Neuronal stem cell (in vitro differentiated cells): ENCODE results near the gene TEPSIN.

Source experiments
- DNase-seq: peaks from one replicate; pipeline ENCODE4 v3.0.0-alpha.2; 2013; ENCODE audit warnings: low spot score
- H2AFZ ChIP-seq: one replicate; pipeline ENCODE4 v1.6.1; 2013; ENCODE audit warnings: mild to moderate bottlenecking, low read length, inconsistent platforms
- H2AK5ac ChIP-seq: 2 replicates; pipeline ENCODE4 v1.6.1; 2013; ENCODE audit warnings: low read depth, mild to moderate bottlenecking, inconsistent platforms, low read length, moderate library complexity, mixed read lengths
- H2BK120ac ChIP-seq: 2 replicates; pipeline ENCODE4 v1.6.1; 2013; ENCODE audit warnings: low read depth, mild to moderate bottlenecking, inconsistent platforms, low read length, moderate library complexity, mixed read lengths
- H2BK12ac ChIP-seq: one replicate; pipeline ENCODE4 v1.6.1; 2013; ENCODE audit warnings: low read length, inconsistent platforms
- H2BK15ac ChIP-seq: 2 replicates; pipeline ENCODE4 v1.6.1; 2013; ENCODE audit warnings: mild to moderate bottlenecking, low read length, inconsistent platforms, mixed read lengths
- H2BK5ac ChIP-seq: one replicate; pipeline ENCODE4 v1.6.1; 2013; ENCODE audit warnings: inconsistent platforms, mild to moderate bottlenecking, low read length, moderate library complexity
- H3K14ac ChIP-seq: one replicate; pipeline ENCODE4 v1.6.1; 2013; ENCODE audit warnings: low read length, inconsistent platforms
- H3K18ac ChIP-seq: 2 replicates; pipeline ENCODE4 v1.6.1; 2013; ENCODE audit warnings: low read length, inconsistent platforms
- H3K23ac ChIP-seq: 2 replicates; pipeline ENCODE4 v1.6.1; 2013; ENCODE audit warnings: low read depth, mild to moderate bottlenecking, mixed read lengths, low read length, inconsistent platforms; ENCODE audit not compliant: poor library complexity
- H3K27ac ChIP-seq: replicated peaks from 3 replicates; pipeline ENCODE4 v1.5.1; 2013; ENCODE audit warnings: low read length, inconsistent platforms
- H3K27me3 ChIP-seq, 3 experiments: 2 replicates each; pipeline ENCODE4 v1.6.1; 2013; ENCODE audit warnings: low read length in 3 of 3, mild to moderate bottlenecking in 2 of 3, inconsistent platforms in 1 of 3, low read depth in 1 of 3, mixed read lengths in 1 of 3, moderate library complexity in 1 of 3; ENCODE audit not compliant: control insufficient read depth in 3 of 3, insufficient read depth in 3 of 3
- H3K36me3 ChIP-seq, 2 donors: replicated peaks in 1 of 2; 2 replicates each; pipeline ENCODE4 v1.6.1; 2013; ENCODE audit warnings: low read length in 2 of 2; ENCODE audit not compliant: control insufficient read depth in 2 of 2, insufficient read depth in 2 of 2
- H3K4ac ChIP-seq: 2 replicates; pipeline ENCODE4 v1.6.1; 2013; ENCODE audit warnings: inconsistent platforms, mild to moderate bottlenecking, low read length, moderate library complexity
- H3K4me1 ChIP-seq, 2 donors: 1 replicate in 1 of 2; 2 replicates in 1 of 2; pipeline ENCODE4 v1.6.1; 2013; ENCODE audit warnings: low read length in 2 of 2, low read depth in 1 of 2; ENCODE audit not compliant: control insufficient read depth in 2 of 2, insufficient read depth in 1 of 2
- H3K4me2 ChIP-seq: one replicate; pipeline ENCODE4 v1.6.1; 2013; ENCODE audit warnings: mild to moderate bottlenecking, low read length, inconsistent platforms; ENCODE audit not compliant: insufficient read depth, poor library complexity, severe bottlenecking
- H3K4me3 ChIP-seq, 2 donors: 2 replicates each; pipeline ENCODE4 v1.5.1; 2013; ENCODE audit warnings: low read length in 2 of 2, mild to moderate bottlenecking in 2 of 2, inconsistent platforms in 1 of 2, moderate library complexity in 1 of 2
- H3K79me1 ChIP-seq: one replicate; pipeline ENCODE4 v1.6.1; 2013; ENCODE audit warnings: low read depth, mild to moderate bottlenecking, inconsistent platforms, low read length, moderate library complexity
- H3K9ac ChIP-seq: one replicate; pipeline ENCODE4 v1.6.1; 2013; ENCODE audit warnings: mild to moderate bottlenecking, low read depth, low read length, inconsistent platforms; ENCODE audit not compliant: poor library complexity
- H3K9me3 ChIP-seq, 2 donors: replicated peaks in 1 of 2; 2 replicates each; pipeline versions ENCODE3 to v1.6.1; 2013; ENCODE audit warnings: low read length in 2 of 2, mild to moderate bottlenecking in 2 of 2, inconsistent platforms in 1 of 2, low read depth in 1 of 2, mixed read lengths in 1 of 2, moderate library complexity in 1 of 2; ENCODE audit not compliant: control insufficient read depth in 2 of 2, insufficient read depth in 1 of 2
- H4K8ac ChIP-seq: one replicate; pipeline ENCODE4 v1.6.1; 2013; ENCODE audit warnings: low read depth, mild to moderate bottlenecking, inconsistent platforms, low read length, moderate library complexity
- H4K91ac ChIP-seq: one replicate; pipeline ENCODE4 v1.6.1; 2013; ENCODE audit warnings: low read length, low read depth, mild to moderate bottlenecking, inconsistent platforms; ENCODE audit not compliant: poor library complexity
- WGBS, 2 donors: extraction: QIAGEN DNeasy Blood & Tissue Kit; methylation state at CpG; one replicate each; pipeline ENCODE4 v1.1.7; 2013; ENCODE audit warnings: missing lambda C conversion rate in 2 of 2, mixed read lengths in 1 of 2; ENCODE audit not compliant: insufficient read length in 2 of 2, insufficient replicate concordance in 1 of 2; ENCODE audit errors: extremely low coverage in 2 of 2; 5-methylcytosine and 5-hydroxymethylcytosine counted together

Gene TEPSIN

DNA sequence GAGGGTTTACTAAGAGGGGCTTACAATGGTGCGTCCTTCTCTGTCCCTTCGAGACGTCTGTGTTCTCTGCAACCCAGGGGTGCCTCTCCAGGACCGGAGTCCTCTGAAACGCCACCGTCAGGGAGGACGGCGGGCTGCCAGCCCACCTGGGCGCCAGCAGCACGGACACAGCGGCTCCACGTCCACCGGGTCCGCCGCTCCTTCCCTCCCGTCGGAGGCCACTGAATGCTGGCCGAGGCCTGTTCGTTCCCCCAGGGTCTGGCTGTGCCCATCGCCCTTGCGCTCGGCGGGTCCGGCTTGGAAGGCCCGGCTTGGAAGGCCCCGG, 403 bp downstream of the TEPSIN start:
- peak overlapping the region; percentile 94 for H3K9ac ChIP-seq
- H3K27me3 ChIP-seq: no peaks in the 10 kb centered on the region
- H2AK5ac ChIP-seq: no peak overlapping the region
- H3K9me3 ChIP-seq: peaks cover 0 to 1% of the 10 kb centered on the region in 2 donors
- no peak overlapping the region for H4K91ac ChIP-seq
- peak overlapping the region; percentile 93 for H2AFZ ChIP-seq
- WGBS, 2 donors: no CpG with 5 or more reads among the region's 26 CpGs
- peaks cover 10 to 18% of the 10 kb centered on the region in 2 donors for H3K36me3 ChIP-seq
- peak overlapping the region; percentile 90 to 97 for H3K4me3 ChIP-seq
- peak overlapping the region; percentile 94 for H3K14ac ChIP-seq
- no peak overlapping the region for H4K8ac ChIP-seq
- no peak overlapping the region for H3K27ac ChIP-seq
- H3K79me1 ChIP-seq: peaks cover 29% of the 10 kb centered on the region
- H3K18ac ChIP-seq: peak overlapping the region; percentile 91
- H3K4me2 ChIP-seq: peak overlapping the region; percentile 86
- H3K4me1 ChIP-seq: peaks cover 8 to 16% of the 10 kb centered on the region in 2 donors
- H2BK5ac ChIP-seq: no peak overlapping the region
- H3K23ac ChIP-seq: peak overlapping the region; percentile 89
- peak overlapping the region; percentile 93 for H3K4ac ChIP-seq
- DNase-seq: no peak
- H2BK120ac ChIP-seq: no peak overlapping the region
- peak overlapping the region; percentile 41 for H2BK12ac ChIP-seq
- H2BK15ac ChIP-seq: no peak overlapping the region

DNA sequence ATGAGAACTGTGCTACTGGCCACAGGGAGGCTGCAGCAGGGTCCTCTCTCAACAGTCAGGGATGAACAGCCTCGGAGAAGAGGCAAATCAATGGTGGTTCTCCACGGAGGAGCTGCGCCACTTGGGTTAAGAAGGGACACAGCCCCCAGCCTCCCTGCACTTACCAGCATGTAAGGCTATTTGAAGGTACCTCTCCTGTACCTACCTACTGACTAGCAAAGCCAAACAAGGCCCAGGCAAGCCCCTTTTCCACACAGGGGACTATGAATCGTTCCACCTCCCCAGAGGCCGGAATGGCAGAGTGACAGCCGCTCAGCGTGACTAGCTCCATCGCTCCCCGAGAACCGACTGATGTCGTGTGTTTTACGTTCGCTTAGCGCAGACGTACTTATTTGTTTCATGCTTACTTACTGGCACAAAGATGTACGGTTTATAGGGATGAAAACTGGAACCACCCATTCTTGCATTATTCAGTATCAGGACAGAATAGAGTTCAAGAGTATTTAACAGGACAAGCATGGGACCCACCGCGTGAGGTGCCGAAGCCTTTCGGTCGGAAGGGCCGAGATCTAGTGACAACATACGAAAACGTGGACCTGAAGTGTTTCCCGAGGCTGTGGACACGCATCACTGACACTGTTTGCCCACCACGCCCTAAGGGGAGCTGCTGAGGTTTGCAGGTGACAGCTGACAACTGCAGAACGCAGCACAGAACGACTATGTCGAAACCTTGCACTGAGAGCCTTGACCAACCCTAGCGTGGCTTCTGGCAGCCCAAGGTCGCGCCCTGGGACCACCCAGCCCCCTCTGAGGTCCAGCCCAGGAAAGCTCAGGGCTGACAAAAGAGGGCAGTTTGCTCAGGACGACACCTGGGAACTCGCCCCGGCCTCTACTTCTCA, 1.0 kb downstream of the TEPSIN start:
- Histone ChIP-seq H4K8ac (no peak overlapping the region), H2BK5ac (no peak overlapping the region), H3K4me1 (peaks cover 8 to 16% of the 10 kb centered on the region in 2 donors), H2AFZ (peak overlapping the region; percentile 93), H2BK15ac (no peak overlapping the region), H3K9me3 (peaks cover 0 to 1% of the 10 kb centered on the region in 2 donors), H4K91ac (no peak overlapping the region), H3K27ac (no peak overlapping the region), H3K27me3 (no peaks in the 10 kb centered on the region), H2AK5ac (no peak overlapping the region), H3K4ac (no peak overlapping the region), H3K18ac (no peak overlapping the region), H3K36me3 (peaks cover 10 to 18% of the 10 kb centered on the region in 2 donors), H3K4me2 (peak overlapping the region; percentile 86), H3K9ac (peak overlapping the region; percentile 76), H2BK120ac (no peak overlapping the region), H3K4me3 (peak overlapping the region; percentile 90 to 97), H3K79me1 (peaks cover 29% of the 10 kb centered on the region), H3K23ac (peak overlapping the region; percentile 40), H2BK12ac (no peak overlapping the region), H3K14ac (no peak overlapping the region)
- no peak for DNase-seq
- WGBS, 2 donors: no CpG with 5 or more reads among the region's 36 CpGs

DNA sequence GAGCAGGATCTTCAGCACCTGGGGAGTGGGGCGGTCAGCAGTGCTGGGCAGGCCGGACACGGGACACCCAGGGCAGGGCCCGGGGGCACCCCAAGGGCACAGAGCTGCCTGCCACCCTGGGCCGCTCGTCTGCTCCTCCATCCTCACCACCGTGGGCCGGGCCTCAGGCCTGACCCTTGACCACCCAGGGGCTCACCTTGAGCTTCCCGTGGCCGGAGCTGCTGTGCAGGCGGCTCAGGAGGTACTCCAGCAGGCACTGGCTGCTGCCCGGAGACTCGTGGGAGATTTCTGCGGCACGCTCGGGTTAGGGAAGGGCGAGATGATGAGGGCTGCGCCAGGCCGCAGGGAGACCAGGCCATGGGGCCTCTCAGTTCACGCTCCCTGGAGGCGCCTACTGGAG, 2.1 kb downstream of the TEPSIN start:
- Histone ChIP-seq H3K14ac (no peak overlapping the region), H3K4me3 (peak overlapping the region; percentile 6 to 97), H3K4me2 (no peak overlapping the region), H2BK12ac (peak overlapping the region; percentile 84), H3K36me3 (peaks cover 8 to 13% of the 10 kb centered on the region in 2 donors), H2BK5ac (no peak overlapping the region), H3K4ac (no peak overlapping the region), H3K27me3 (no peaks in the 10 kb centered on the region), H4K91ac (no peak overlapping the region), H3K23ac (no peak overlapping the region), H2AK5ac (no peak overlapping the region), H3K18ac (no peak overlapping the region), H3K9ac (no peak overlapping the region), H3K9me3 (peaks cover 0 to 1% of the 10 kb centered on the region in 2 donors), H2BK120ac (no peak overlapping the region), H2BK15ac (no peak overlapping the region), H3K27ac (no peak overlapping the region), H4K8ac (no peak overlapping the region), H3K79me1 (peaks cover 29% of the 10 kb centered on the region), H3K4me1 (peaks cover 8 to 14% of the 10 kb centered on the region in 2 donors), H2AFZ (no peak overlapping the region)
- no peak for DNase-seq
- WGBS, 2 donors: no CpG with 5 or more reads among the region's 21 CpGs
